ENCODE data around the gene CFAP74. TPM values are rescaled to one million over a fixed set of nuclear protein-coding genes. Genes with fewer than 3 reads are reported as not detected.
A peak's percentile ranks its signal among the peaks of the same experiment; 100 is the strongest.

The CFAP74 gene
- polyA plus RNA-seq, 1 donor from 2014 or later, result 0.22 TPM

DNA sequence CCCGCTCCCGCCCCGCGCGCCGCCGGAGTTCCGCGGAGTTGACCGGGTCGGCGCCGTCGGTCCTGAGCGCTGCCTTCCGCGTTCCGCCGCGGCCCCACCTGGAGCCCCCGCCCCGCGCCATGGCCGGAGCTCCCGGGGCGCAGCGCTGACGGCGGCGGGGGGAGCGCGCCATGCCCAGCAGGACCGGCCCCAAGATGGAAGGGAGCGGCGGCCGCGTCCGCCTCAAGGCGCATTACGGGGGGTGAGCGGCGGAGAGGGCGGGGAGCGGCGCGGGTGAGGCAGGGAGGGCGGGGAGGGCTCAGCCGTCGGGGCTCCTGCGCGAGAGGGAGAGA is 46.8 kb upstream of the CFAP74 start (continued):
- TF ChIP-seq, protein P1, sequence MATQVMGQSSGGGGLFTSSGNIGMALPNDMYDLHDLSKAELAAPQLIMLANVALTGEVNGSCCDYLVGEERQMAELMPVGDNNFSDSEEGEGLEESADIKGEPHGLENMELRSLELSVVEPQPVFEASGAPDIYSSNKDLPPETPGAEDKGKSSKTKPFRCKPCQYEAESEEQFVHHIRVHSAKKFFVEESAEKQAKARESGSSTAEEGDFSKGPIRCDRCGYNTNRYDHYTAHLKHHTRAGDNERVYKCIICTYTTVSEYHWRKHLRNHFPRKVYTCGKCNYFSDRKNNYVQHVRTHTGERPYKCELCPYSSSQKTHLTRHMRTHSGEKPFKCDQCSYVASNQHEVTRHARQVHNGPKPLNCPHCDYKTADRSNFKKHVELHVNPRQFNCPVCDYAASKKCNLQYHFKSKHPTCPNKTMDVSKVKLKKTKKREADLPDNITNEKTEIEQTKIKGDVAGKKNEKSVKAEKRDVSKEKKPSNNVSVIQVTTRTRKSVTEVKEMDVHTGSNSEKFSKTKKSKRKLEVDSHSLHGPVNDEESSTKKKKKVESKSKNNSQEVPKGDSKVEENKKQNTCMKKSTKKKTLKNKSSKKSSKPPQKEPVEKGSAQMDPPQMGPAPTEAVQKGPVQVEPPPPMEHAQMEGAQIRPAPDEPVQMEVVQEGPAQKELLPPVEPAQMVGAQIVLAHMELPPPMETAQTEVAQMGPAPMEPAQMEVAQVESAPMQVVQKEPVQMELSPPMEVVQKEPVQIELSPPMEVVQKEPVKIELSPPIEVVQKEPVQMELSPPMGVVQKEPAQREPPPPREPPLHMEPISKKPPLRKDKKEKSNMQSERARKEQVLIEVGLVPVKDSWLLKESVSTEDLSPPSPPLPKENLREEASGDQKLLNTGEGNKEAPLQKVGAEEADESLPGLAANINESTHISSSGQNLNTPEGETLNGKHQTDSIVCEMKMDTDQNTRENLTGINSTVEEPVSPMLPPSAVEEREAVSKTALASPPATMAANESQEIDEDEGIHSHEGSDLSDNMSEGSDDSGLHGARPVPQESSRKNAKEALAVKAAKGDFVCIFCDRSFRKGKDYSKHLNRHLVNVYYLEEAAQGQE (IDR thresholded peaks at IDR 0.05; ENCODE audit: borderline replicate concordance), result no peak
- TF ChIP-seq, protein P2, sequence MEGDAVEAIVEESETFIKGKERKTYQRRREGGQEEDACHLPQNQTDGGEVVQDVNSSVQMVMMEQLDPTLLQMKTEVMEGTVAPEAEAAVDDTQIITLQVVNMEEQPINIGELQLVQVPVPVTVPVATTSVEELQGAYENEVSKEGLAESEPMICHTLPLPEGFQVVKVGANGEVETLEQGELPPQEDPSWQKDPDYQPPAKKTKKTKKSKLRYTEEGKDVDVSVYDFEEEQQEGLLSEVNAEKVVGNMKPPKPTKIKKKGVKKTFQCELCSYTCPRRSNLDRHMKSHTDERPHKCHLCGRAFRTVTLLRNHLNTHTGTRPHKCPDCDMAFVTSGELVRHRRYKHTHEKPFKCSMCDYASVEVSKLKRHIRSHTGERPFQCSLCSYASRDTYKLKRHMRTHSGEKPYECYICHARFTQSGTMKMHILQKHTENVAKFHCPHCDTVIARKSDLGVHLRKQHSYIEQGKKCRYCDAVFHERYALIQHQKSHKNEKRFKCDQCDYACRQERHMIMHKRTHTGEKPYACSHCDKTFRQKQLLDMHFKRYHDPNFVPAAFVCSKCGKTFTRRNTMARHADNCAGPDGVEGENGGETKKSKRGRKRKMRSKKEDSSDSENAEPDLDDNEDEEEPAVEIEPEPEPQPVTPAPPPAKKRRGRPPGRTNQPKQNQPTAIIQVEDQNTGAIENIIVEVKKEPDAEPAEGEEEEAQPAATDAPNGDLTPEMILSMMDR (IDR thresholded peaks at IDR 0.05; ENCODE audit: poor library complexity, severe bottlenecking), result no peak

DNA sequence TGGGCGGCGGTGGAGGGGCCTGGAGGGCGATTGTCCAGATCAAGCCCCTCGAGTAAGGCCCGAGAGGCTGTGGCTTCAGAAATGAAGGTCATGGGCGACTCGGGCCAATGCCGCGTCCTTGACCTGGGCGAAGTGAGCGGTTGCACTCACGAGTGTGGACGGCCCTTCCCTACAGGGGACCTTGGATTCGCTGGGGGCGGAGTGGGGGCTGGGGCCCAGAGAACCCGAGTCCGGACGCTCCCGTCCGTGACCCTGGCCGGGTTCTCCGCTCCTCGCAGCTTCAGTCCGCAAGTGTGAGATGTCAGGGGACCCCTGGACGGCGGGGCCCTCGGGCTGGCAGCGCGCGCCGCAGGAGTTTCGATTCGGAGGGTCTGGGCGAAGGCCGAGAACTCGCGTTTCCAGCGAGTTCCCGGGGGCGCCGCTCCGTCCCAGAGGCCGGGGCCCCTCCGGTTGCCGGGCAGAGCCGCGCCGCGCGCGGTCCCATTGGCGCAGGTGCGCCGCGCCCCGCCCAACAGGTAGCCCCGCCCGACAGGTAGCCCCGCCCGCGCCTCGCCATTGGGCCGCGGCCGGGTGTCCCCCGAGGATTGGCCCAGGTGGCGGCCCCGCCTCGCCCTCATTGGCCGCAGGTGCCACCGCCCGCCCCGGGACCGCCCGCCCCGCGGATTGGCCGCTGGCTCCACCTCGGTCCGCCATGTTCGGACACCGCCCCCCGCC is 46.3 kb upstream of the CFAP74 start, which contains the start of gene PRKCZ:
Gene PRKCZ, plus strand, starts transcription at position 694 of the 714 bp plus-strand sequence. CDS start 220 bp downstream, outside the sequence.
- Histone ChIP-seq H3K9ac (ENCODE audit: low read length) (no peak within 1 kb of the TSS), H3K36me3 (ENCODE audit: insufficient read depth, low read length) (no peaks in the 10 kb centered on the region), H3K4me2 (ENCODE audit: low read length) (no peak within 1 kb of the TSS), H3K9me3 (ENCODE audit: low read length) (no peaks in the 10 kb centered on the region), H4K20me1 (ENCODE audit: insufficient read depth) (no peaks in the 10 kb centered on the region), H2AFZ (ENCODE audit: low read depth, low read length) (no peak within 1 kb of the TSS), H3K27me3 (ENCODE audit: insufficient read depth, low read depth, low read length) (peaks cover 52% of the 10 kb centered on the region), H3K4me3 (ENCODE audit: low read length) (peak within 1 kb of the TSS; percentile 61), H3K9me2 (ENCODE audit: insufficient read depth, low read length) (no peaks in the 10 kb centered on the region), H3K27ac (ENCODE audit: low read length) (no peak within 1 kb of the TSS), H3F3A (ENCODE audit: insufficient read depth, low read length, poor library complexity, severe bottlenecking) (no peaks in the 10 kb centered on the region), H3K79me2 (replicated peaks; ENCODE audit: insufficient read depth, low read length) (no peaks in the 10 kb centered on the region)
- TF ChIP-seq POLR2AphosphoS5 (IDR thresholded peaks at IDR 0.05) (no peak), EZH2 (IDR thresholded peaks at IDR 0.05; ENCODE audit: borderline replicate concordance, insufficient read depth, low read length, poor library complexity, severe bottlenecking) (peak; percentile 66)

DNA sequence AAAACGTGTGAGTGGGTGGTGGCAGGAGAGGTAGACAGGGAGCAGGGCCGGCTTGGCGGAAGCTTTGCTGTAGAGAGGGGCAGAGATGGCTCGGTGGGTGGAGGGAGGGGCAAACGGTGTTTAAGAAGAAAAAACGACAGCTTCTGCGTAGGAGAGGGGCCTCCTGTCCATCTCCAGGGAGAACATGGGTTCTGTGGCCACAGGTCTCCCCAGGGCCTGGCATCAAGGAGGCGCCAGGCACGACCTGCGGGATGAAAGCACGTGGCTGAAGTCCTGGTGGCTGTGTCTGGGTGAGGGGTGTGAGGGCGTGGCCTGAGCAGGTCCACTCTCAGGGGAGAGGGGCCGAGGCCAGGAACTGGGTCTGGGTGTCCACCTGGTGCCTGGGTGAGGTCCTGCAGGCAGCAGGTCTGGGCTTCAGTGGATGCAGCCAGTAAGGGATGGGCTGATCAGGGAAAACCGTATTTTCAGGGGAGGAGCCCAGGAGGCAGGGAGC is 45.7 kb upstream of the CFAP74 start:
- TF ChIP-seq SMC3 (conservative IDR thresholded peaks at IDR 0.05; ENCODE audit: poor library complexity) (no peak), EZH2 (IDR thresholded peaks at IDR 0.05; ENCODE audit: borderline replicate concordance, insufficient read depth, low read length, poor library complexity, severe bottlenecking) (no peak), TAF1 (IDR thresholded peaks at IDR 0.05; ENCODE audit: low read depth) (no peak), RAD21 (conservative IDR thresholded peaks at IDR 0.05) (no peak), EP300 (conservative IDR thresholded peaks at IDR 0.05; ENCODE audit: poor library complexity, severe bottlenecking) (no peak), POLR2AphosphoS5 (IDR thresholded peaks at IDR 0.05) (no peak), MXI1 (conservative IDR thresholded peaks at IDR 0.05; ENCODE audit: poor library complexity, severe bottlenecking) (no peak)
- TF ChIP-seq, protein P1 (IDR thresholded peaks at IDR 0.05; ENCODE audit: borderline replicate concordance), result no peak
- TF ChIP-seq, protein P2 (IDR thresholded peaks at IDR 0.05; ENCODE audit: poor library complexity, severe bottlenecking), result no peak
- Histone ChIP-seq H3K4me3 (ENCODE audit: low read length) (no peak overlapping the region), H3K27me3 (ENCODE audit: insufficient read depth, low read depth, low read length) (peaks cover 52% of the 10 kb centered on the region), H4K20me1 (ENCODE audit: insufficient read depth) (no peaks in the 10 kb centered on the region), H3K36me3 (ENCODE audit: insufficient read depth, low read length) (no peaks in the 10 kb centered on the region), H3K9me2 (ENCODE audit: insufficient read depth, low read length) (no peaks in the 10 kb centered on the region), H3K9ac (ENCODE audit: low read length) (no peak overlapping the region), H3K9me3 (ENCODE audit: low read length) (no peaks in the 10 kb centered on the region), H3K4me2 (ENCODE audit: low read length) (no peak overlapping the region), H3K79me2 (replicated peaks; ENCODE audit: insufficient read depth, low read length) (no peaks in the 10 kb centered on the region), H3F3A (ENCODE audit: insufficient read depth, low read length, poor library complexity, severe bottlenecking) (no peaks in the 10 kb centered on the region), H3K27ac (ENCODE audit: low read length) (no peak overlapping the region), H2AFZ (ENCODE audit: low read depth, low read length) (no peak overlapping the region)

Measured in neural cell (in vitro differentiated cells).